ENCODE results near the gene MLLT6. TPM values are rescaled to one million over a fixed set of nuclear protein-coding genes. Genes with fewer than 3 reads are reported as not detected.

The MLLT6 gene
- total and polyA plus RNA-seq, 2 of the 13 experiments (the other 11 are each of a cell fraction or from before 2014, with no cell fraction given) = 50.7 to 69.5 TPM

- TF ChIP-seq GRHL1 (CRISPR knock-in tag; conservative IDR thresholded peaks at IDR 0.05) (no peak), MAZ (IDR thresholded peaks at IDR 0.05; ENCODE audit: borderline replicate concordance, low read depth, low read length) (peak; percentile 25; the same call in 1 of the 2 replicates), MAZ (CRISPR knock-in tag; IDR thresholded peaks at IDR 0.05; ENCODE audit: low read depth) (no peak; the same call in 1 of the 2 replicates), FOXC1 (CRISPR knock-in tag; IDR thresholded peaks at IDR 0.05; ENCODE audit: borderline replicate concordance) (peak; percentile 75; the same call in 1 of the 2 replicates), MAFF (IDR thresholded peaks at IDR 0.05; ENCODE audit: low read depth, low read length) (no peak), NCOA5 (CRISPR knock-in tag; IDR thresholded peaks at IDR 0.05) (no peak), ZBTB46 (CRISPR knock-in tag; IDR thresholded peaks at IDR 0.05; ENCODE audit: borderline replicate concordance) (0 out of 2 replicates have a peak, but pooled peaks have one; percentile 48), ZNF639 (CRISPR knock-in tag; conservative IDR thresholded peaks at IDR 0.05) (no peak), ZNF326 (CRISPR knock-in tag; IDR thresholded peaks at IDR 0.05; ENCODE audit: borderline replicate concordance) (no peak), MYC (CRISPR knock-in tag; IDR thresholded peaks at IDR 0.05; ENCODE audit: borderline replicate concordance) (no peak; the same call in 1 of the 2 replicates), CCDC6 (CRISPR knock-in tag; IDR thresholded peaks at IDR 0.05) (no peak), HCFC1 (IDR thresholded peaks at IDR 0.05; ENCODE audit: low read depth, low read length) (no peak), ZNF891 (CRISPR knock-in tag; IDR thresholded peaks at IDR 0.05) (peak; percentile 12; the same call in 1 of the 2 replicates), ATF7 (IDR thresholded peaks at IDR 0.05) (no peak), ATF7 (CRISPR knock-in tag; IDR thresholded peaks at IDR 0.05) (peak; percentile 66; the same call in 1 of the 2 replicates), NFE2L1 (CRISPR knock-in tag; IDR thresholded peaks at IDR 0.05; ENCODE audit: borderline replicate concordance) (no peak), ADNP (CRISPR knock-in tag; IDR thresholded peaks at IDR 0.05) (no peak), PRMT3 (CRISPR knock-in tag; IDR thresholded peaks at IDR 0.05; ENCODE audit: borderline replicate concordance, low read depth) (no peak), ZNF468 (CRISPR knock-in tag; IDR thresholded peaks at IDR 0.05) (no peak), GATAD2A (CRISPR knock-in tag; IDR thresholded peaks at IDR 0.05) (peak; percentile 63; the same call in 1 of the 2 replicates), STAT5B (CRISPR knock-in tag; IDR thresholded peaks at IDR 0.05) (no peak), ZNF251 (CRISPR knock-in tag; IDR thresholded peaks at IDR 0.05) (no peak), USF2 (IDR thresholded peaks at IDR 0.05; ENCODE audit: low read depth, low read length) (no peak), USF2 (CRISPR knock-in tag; IDR thresholded peaks at IDR 0.05; ENCODE audit: borderline replicate concordance) (no peak), ZSCAN20 (CRISPR knock-in tag; IDR thresholded peaks at IDR 0.05; ENCODE audit: borderline replicate concordance) (no peak)
Observed at GRCh38 chr17:38705803-38706504, 881 bp downstream of the MLLT6 start (continued).

All from HepG2 (cell line).